GM12892 (cell line): Measurements from ENCODE around the gene EDN2.

Experiments
- POLR2A ChIP-seq: IDR thresholded peaks from 2 replicates; pipeline ENCODE4 v1.6.1; 2011; ENCODE audit warnings: low read depth, low read length, control low read depth
- POLR2AphosphoS5 ChIP-seq: IDR thresholded peaks from 2 replicates; pipeline ENCODE4 v1.6.1; 2011; ENCODE audit warnings: low read depth, low read length, control low read depth
- TAF1 ChIP-seq: IDR thresholded peaks from 2 replicates; pipeline ENCODE4 v1.6.1; 2011; ENCODE audit warnings: low read depth, mild to moderate bottlenecking, control low read depth, low read length, borderline replicate concordance

- TF ChIP-seq TAF1 = no peak
- no peak for TF ChIP-seq POLR2A
- TF ChIP-seq POLR2AphosphoS5 = no peak
These were observed 39.6 kb upstream of the EDN2 start for GRCh38 chr1:41523949-41524675.
